Gastroesophageal sphincter (tissue), 3 donors: ENCODE measurements around the gene OR8D4.

ENCODE experiments used
- EP300 ChIP-seq: sonication (generic); formaldehyde crosslinking; IDR thresholded peaks from one replicate; pipeline ENCODE4 v1.6.1; 2017; ENCODE audit warnings: antibody characterized with exemption, mild to moderate bottlenecking
- POLR2A ChIP-seq, 2 donors: fragments of 450-650 bp; IDR thresholded peaks; one replicate each; pipeline ENCODE4 v1.6.1; 2017; ENCODE audit warnings: antibody characterized with exemption in 2 of 2, mild to moderate bottlenecking in 2 of 2, moderate library complexity in 1 of 2
- POLR2AphosphoS5 ChIP-seq: sonication (generic); formaldehyde crosslinking; IDR thresholded peaks from one replicate; pipeline ENCODE4 v1.6.1; 2017; ENCODE audit warnings: antibody characterized with exemption
- TF ChIP-seq, protein P1 (sequence below), 4 experiments: fragments of 200-600 bp in 2 of 4; fragments of 450-650 bp in 2 of 4; sonication (generic) in 1 of 4; IDR thresholded peaks; one replicate each; pipeline ENCODE4 v1.5.1; 2017 to 2019; ENCODE audit warnings: antibody characterized with exemption in 4 of 4, mild to moderate bottlenecking in 2 of 4, moderate library complexity in 2 of 4

DNA sequence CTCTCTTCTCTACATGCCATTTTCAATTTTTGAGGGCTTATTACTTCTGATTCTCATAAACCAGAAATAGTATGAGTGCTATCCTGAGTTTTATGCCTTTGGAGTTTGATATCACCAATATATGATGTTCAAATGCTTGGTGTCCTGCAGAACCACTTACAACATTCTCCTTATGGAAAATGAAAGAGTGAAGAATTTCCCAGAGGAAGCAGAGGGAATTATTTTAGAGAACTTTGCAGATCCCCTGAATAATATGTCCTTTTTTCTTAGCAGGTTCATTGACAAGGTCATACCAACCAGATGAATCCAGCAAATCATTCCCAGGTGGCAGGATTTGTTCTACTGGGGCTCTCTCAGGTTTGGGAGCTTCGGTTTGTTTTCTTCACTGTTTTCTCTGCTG, 37.4 kb downstream of the OR8D4 start, which contains the start of gene OR4D5:
- TF ChIP-seq, protein P1, sequence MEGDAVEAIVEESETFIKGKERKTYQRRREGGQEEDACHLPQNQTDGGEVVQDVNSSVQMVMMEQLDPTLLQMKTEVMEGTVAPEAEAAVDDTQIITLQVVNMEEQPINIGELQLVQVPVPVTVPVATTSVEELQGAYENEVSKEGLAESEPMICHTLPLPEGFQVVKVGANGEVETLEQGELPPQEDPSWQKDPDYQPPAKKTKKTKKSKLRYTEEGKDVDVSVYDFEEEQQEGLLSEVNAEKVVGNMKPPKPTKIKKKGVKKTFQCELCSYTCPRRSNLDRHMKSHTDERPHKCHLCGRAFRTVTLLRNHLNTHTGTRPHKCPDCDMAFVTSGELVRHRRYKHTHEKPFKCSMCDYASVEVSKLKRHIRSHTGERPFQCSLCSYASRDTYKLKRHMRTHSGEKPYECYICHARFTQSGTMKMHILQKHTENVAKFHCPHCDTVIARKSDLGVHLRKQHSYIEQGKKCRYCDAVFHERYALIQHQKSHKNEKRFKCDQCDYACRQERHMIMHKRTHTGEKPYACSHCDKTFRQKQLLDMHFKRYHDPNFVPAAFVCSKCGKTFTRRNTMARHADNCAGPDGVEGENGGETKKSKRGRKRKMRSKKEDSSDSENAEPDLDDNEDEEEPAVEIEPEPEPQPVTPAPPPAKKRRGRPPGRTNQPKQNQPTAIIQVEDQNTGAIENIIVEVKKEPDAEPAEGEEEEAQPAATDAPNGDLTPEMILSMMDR (IDR thresholded peaks at IDR 0.05), result no peak
- no peak for TF ChIP-seq POLR2A (IDR thresholded peaks at IDR 0.05)
- no peak for TF ChIP-seq EP300
- no peak for TF ChIP-seq POLR2AphosphoS5
